OCI-LY7 (cell line): ENCODE data around the gene FNDC3A. TPM values are rescaled to one million over a fixed set of nuclear protein-coding genes. Genes with fewer than 3 reads are reported as not detected.

Source experiments
- small RNA-seq: library from RNA; depleted of rRNA; stranded (forward); fragments of <200 nt; gene quantifications from one replicate; pipeline ENCODE3, GENCODE V24; 2014
- total RNA-seq, 2 experiments: library from RNA; depleted of rRNA in 1 of 2; stranded (reverse); fragments of >200 nt in 1 of 2; shearing (Covaris generic) in 1 of 2; gene quantifications; 2 replicates each; pipeline ENCODE4 v1.2.3, GENCODE V29; 2014 to 2022

FNDC3A gene
- total RNA-seq, 2 experiments from 2014 or later, result 38.7 to 59.6 TPM

Small RNA genes lying within 50 kb of the gene (small RNA-seq; reads per million reads assigned to genes)
- gene COX7CP1 (not detected), gene RNU6-60P (not detected), gene RNY3P2 (not detected)

Other genes with a start within 250 kb of the FNDC3A start
- not detected in 2 replicates for gene MLNR, start 244.4 kb downstream of the FNDC3A start, total RNA-seq (2014; rRNA removed; shearing (Covaris generic))
- not detected in 2 replicates for gene MLNR, start 244.4 kb downstream of the FNDC3A start, total RNA-seq (2022)